NCI-H774 (cell line): ENCODE results near the gene SMOC2.

Source experiments
- DNase-seq: peaks from one replicate; lab custom pipeline; 2025; lab: John Stamatoyannopoulos, UW

The SMOC2 gene

GRCh38 chr6:168625602-168626001 lies 184.6 kb downstream of the SMOC2 start:
- no peak for DNase-seq

- no peak for DNase-seq
Observed at GRCh38 chr6:168626046-168626602, 185.1 kb downstream of the SMOC2 start.

DNA sequence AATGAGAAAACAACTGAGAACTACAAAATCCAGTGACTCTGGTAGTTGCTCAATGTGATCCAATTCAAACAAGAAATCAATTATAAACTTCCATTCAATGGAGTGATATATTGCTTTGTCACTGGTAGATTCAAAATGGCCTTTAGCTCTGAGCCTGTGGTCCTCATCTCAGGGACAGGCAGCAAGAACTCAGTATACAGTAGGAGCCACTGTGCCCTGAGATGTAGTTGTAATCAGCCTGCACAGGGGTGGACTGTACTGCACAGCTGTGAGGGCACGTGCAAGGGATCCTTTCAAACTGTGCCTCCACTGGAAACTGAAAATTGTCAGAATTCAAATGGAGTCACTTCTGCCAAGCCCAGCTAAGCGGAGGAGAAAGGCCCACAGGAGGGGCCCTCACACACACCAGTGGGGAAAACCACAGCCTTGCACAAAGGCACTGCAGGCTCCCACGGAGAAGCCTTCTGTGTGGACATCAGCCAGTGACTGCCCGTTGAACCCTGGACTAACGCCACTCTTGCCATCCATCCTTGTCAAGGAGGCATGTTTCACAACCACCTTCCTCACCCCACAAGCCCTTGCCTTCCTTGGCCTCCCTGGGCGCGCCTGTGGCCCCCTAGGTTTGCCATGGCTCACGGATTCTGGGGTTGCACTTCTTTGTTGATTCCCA lies 186.7 kb downstream of the SMOC2 start:
- DNase-seq, result no peak

- no peak for DNase-seq
Observed at GRCh38 chr6:168628176-168628553, 187.2 kb downstream of the SMOC2 start.

GRCh38 chr6:168628732-168629245 lies 187.8 kb downstream of the SMOC2 start:
- no peak for DNase-seq

DNA sequence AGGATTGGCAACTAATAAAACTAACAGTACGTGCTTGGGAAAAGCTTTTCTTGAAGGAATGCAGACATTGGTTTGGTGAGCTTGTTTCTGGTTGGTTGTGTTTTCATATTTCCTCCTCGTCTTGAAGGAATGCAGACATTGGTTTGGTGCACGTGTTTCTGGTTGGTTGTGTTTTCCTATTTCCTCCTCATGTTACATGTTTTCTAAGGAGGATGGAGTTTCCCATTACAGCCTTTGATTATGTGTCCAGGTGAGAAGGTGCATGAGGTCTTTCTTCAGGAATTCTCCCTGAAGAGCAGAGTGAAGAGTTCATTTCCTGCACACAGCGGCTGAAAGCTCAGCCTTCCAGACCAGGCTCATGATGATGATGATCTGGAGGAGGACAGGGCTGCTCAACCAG lies 190.6 kb downstream of the SMOC2 start:
- DNase-seq, result no peak

DNA sequence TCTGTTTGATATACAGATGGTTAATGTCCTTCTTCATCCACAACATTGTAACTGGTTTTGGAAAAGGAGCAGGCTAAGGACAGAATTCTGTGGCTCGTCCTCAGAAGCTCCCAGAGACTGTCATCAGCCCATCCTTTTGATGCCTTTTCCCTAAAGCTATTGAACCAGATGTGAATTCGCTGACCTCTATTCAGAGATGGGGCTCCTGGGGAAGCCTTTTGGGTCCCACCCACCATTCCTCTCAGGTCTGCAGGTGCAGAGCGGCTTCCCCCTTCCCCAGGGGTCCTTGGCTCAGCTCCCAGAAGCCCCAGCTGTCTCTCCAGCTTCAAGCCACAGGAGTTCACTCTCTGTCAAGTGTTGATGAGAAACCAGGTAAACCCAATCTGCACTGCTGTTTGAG lies 191.7 kb downstream of the SMOC2 start:
- no peak for DNase-seq

- DNase-seq, result no peak
Observed at GRCh38 chr6:168634541-168635328, 193.8 kb downstream of the SMOC2 start.

DNA sequence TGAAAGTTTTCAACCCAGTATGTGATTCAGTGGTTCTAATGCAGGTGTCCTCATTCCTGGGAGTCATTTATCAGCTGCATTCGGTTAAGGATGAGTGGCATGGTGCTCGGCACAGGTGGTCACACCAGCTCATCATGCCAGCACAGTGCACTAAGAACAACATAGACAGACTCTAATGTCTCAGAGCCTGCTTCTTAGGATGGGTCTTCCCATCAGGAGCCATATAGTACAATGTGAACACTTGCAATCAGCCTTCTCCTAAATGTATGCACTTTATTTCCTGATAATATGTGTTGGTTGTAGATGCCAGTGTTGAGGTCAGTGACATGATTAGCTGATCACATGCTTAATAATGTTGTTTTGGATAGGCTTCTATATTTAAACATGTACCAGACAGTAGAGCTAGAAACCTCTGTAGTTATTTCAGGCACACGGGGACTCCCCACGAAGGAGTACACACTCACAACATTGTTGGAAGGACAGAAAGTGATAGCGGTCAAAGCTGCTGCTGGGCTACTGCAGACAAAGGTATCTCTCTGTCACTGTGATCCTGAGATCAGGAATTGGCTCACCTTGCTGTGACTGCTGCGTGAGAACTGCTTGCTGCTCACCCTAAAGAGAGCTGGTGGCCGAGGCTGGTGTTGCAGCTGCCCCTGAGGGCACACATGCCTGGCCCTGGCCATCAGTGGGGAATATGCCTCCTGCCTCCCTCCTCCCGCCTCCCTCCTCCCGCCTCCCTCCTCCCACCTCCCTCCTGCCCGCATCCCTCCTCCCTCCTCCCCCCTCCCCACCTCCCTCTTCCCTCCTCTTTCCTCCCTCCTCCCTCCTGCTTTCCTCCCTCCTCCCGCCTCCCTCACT lies 195.4 kb downstream of the SMOC2 start:
- DNase-seq, result no peak

DNA sequence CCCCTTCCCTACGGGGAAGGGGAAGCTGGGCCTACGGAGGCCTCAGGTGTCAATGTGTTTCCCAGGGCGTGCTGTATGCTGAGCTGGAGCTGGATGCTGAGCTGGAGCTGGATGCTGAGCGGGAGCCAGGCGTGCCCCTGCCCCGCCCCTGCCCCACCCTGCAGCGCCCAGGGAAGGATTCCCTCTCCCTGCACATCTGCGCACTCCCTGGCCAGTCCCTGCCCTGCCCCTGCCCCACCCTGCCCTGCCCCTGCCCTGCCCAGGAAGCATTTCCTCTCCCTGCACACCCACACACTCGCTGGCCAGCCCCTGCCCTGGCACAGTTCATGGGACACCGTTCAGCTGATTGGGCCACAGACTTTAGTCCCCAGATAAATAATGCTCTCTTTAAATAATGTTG lies 196.8 kb downstream of the SMOC2 start:
- no peak for DNase-seq

DNA sequence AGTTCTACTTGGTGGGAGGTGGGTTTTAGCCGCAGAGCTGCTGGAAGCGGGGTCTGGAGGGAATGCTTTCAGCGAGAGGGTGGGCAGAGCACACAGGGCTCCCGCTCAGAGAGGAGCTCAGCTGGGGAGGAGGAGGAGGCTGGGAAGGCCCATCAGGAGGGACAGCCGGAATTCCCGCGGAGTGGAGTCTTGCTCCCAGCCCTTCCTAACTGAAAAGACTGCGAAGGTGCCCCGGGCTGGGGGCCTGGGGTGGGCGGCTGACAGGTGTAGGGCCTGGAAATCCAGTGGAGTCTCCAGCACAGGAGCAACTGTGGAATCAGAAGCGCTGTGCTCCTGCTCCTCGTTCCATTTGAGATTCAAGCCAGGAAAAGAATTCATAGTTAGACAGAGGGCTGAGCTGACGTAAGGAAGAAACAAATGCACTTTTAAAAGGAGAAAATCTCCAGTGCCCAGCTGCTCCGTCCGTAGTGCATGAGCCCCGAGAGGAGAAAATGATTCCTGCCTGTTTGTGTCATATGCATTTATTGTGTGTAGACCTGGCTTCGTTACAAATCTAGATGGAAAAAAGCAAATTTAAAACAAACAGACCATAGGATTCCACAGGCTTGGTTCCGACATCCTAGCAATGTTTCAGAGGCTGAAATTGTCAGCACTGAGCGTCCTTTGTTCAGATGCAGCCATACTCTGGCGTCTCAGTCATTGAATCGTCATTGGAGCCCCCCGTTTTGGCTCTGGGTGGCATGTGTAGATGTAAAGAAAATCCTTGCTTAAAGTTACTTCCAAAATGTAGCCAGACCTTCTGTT lies 197.7 kb downstream of the SMOC2 start:
- DNase-seq, result no peak

GRCh38 chr6:168640181-168640580 lies 199.2 kb downstream of the SMOC2 start:
- no peak for DNase-seq

DNA sequence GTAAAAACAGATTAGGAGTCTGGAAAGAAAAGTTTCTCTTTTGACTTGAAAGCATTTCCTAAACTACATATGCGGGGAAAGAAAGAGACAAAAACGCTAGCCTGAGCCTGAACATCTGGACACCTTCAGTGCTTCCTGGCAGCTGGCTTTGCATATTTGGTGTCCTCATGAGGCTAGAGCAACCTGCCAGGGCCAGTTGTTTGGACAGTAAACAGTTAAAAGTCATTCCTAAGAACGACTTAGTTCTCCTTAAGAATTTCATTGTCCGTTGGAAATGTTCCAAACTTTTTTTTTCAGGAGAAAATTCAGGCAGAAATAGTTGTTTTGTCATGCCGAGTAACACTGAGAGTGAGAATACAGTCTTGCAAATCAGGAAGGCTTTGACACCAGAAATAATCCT lies 199.8 kb downstream of the SMOC2 start:
- DNase-seq, result no peak

DNA sequence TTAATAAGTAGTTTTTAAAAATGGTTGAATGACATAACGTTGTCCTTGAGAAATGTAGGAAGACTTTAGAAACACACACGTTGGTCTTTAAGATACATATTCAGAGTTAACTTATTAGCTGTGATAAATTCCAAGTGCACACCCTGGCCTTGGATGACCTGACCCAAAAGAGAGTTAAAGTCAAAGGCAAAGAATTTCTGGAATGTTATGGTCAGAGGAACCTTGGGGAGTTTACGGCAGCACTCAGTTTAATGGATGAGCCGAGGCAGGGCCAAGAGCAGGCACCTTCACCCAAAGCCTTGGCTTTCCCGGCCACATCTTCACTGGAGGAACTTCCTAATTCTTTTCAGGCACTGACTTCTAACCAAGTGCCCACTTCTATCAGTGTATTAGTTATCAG lies 200.5 kb downstream of the SMOC2 start:
- no peak for DNase-seq

DNA sequence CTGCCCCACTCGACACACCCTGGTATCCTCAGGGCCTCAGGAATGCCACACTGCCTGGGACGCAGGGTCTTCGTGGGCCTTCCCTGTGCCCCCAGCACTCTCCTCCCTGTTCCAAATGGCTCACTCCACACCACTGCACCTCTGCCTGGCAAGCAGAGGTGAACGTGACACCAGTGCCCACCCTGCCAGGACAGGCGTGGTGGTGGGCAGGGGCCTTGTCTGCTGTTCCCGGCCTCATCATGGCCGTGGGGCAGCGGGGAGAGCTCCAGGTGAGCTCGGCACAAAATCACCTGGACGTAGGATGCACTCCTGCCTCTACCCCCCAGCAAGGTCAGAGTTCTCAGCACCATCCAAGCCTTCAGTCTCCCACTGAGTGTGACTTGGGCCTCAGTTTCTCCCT lies 202.4 kb downstream of the SMOC2 start:
- DNase-seq, result no peak

DNA sequence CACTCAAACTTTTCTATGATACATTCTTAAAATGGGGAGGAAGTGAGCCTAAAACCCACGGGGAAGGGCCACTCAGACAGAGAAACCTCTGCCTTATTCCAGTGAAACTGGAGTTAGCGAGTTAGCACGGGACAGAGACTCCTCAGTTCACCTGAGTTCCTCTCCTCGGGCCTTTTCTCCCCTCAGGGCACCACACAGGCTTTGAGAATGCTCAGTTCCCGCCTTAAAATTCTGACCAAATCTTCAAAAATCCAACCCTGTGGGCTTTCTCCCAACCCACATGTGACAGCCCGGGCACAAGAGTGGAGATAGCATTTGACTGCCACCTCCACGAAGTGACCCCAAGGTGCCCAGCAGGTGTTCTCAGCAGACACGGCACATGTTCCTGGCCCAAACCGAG lies 204.3 kb downstream of the SMOC2 start:
- DNase-seq, result no peak

DNA sequence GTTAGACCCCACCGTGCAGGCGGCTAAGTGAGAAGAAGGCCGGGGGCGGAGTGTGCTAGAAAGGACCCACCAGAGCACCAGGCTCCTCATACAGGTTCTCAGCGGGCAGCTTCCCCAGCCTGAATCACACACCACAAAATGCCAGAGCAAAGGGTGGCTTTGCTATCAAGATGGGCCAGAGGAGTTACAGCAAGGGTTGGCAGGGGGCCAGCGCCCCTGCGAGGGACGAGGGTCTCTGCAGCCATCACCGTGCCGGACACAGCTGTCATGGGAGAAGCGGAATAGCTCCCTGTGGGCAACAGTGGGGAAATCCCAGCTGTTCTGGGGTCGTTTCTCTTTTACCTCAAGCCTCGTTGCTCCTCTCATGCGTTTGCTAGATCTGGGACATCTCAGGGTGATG lies 206.3 kb downstream of the SMOC2 start:
- DNase-seq, result no peak

- DNase-seq, result no peak
Observed at GRCh38 chr6:168648240-168649125, 207.5 kb downstream of the SMOC2 start.

- DNase-seq, result no peak
Observed at GRCh38 chr6:168649209-168649608, 208.2 kb downstream of the SMOC2 start.

GRCh38 chr6:168650671-168651111 lies 209.7 kb downstream of the SMOC2 start:
- DNase-seq, result no peak
